Measurements from ENCODE around the gene RBMS1.
"Not testable (repeated sequence)": the region's sequence is repeated elsewhere in the genome, so short reads cannot be mapped to it uniquely, and the experiment has no call there.

The RBMS1 gene

DNA sequence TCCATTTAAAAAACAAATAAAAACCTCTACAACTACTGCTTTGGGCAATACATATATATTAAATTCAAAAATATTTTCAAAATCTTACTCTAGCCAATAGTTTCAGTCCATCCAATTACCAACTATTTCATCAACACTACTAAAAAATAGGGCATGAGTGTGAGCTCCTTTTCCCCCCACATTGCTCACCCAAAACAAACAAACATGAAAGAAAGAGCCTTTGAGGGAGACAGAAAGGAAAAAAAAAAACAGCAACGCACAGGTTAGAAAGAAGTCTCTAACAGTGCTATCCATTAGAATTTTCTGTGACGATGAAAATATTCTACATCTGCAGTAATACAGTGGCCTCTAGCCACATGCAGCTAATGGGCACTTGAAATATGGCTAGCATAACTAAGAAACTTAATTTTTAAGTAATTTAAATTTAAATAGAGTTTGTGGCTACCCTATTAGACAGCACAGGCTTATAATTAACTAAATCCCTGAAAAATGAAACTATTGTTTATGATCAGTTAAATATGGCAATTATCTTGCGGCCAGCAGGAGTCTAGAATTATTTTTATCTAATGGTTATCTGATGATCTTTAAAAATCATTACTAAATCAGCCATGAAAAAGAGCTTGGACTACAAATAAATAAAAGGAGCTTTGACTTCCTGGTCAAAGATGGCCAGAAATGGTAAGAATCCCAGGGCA, 59.2 kb downstream of the RBMS1 start:
- no peak for DNase-seq (ENCODE audit: low read depth in 2 of 2)

GRCh38 chr2:160433466-160434140, 60.0 kb downstream of the RBMS1 start:
- no peak for DNase-seq (ENCODE audit: low read depth in 2 of 2)

GRCh38 chr2:160432633-160433032, 61.0 kb downstream of the RBMS1 start:
- DNase-seq (ENCODE audit: low read depth in 2 of 2): no peak

GRCh38 chr2:160431441-160431840, 62.2 kb downstream of the RBMS1 start:
- DNase-seq (ENCODE audit: low read depth in 2 of 2): no peak

- no peak for DNase-seq (ENCODE audit: low read depth in 2 of 2)
Measured at GRCh38 chr2:160430001-160430344, 63.6 kb downstream of the RBMS1 start.

GRCh38 chr2:160429248-160430000, 64.2 kb downstream of the RBMS1 start:
- DNase-seq (ENCODE audit: low read depth in 2 of 2): no peak

DNA sequence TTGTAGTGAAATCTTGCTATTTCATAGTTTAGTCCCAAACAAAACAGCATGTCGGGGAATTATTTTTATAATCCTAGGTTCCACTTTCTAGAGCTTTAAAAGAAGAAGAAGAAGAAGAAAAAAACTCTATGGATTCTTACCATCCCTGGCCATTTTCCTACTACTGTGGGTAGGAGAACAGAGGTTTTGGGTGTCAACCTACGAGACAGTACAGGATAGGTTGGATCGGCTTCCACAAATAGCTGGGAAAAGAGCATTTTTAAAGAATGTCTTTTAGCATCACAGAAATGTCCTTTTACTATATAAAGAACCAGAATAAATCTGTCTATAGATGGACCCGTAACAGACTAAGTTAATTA, 65.2 kb downstream of the RBMS1 start:
- DNase-seq (ENCODE audit: low read depth in 2 of 2): no peak

GRCh38 chr2:160427629-160428404, 65.8 kb downstream of the RBMS1 start:
- DNase-seq (ENCODE audit: low read depth in 2 of 2): no peak

DNA sequence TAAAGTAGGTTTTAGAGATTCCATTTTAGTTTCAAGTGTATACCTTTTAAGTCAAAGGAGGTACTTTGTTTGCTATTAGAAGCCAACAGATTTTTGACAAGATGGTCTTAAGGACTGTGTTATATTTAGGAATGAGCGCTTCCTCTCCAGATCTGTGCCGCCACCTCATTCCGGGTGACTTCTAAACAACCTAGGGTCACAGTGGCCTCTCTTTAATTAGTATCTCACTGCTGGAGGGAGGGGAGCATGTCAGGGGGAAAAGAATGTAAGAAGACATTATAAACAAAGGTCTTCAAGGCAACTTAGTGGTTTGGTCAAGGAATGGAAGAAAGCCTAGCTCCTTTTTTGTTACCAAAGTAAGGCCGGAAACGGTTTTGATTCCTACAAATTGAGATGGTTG, 67.0 kb downstream of the RBMS1 start:
- DNase-seq (ENCODE audit: low read depth in 2 of 2): no peak

GRCh38 chr2:160425434-160426151, 68.0 kb downstream of the RBMS1 start:
- no peak for DNase-seq (ENCODE audit: low read depth in 2 of 2)

DNA sequence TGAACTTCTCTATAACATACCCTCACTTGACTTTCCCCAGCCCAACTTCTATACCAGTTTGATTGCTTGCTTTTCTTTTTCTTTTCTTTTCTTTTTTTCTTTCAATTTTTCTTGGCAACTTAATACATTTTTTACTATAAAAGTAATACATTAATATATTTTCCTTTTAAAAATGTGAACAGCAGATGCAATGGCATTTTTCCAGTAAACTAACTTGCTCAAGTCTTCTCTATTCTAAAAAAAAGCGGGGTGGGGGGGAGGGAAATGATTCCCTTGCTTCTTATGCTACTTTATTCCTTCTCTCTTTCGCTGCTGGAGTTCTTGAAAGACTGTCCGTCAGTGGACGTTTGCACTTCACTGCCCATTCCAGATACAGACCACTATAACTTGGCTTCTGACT, 70.5 kb downstream of the RBMS1 start:
- DNase-seq (ENCODE audit: low read depth in 2 of 2): no peak

- DNase-seq (ENCODE audit: low read depth in 2 of 2): not testable (repeated sequence)
Measured at GRCh38 chr2:160421646-160422501, 71.7 kb downstream of the RBMS1 start.

GRCh38 chr2:160420711-160421110, 72.9 kb downstream of the RBMS1 start:
- DNase-seq (ENCODE audit: low read depth in 2 of 2): no peak

DNA sequence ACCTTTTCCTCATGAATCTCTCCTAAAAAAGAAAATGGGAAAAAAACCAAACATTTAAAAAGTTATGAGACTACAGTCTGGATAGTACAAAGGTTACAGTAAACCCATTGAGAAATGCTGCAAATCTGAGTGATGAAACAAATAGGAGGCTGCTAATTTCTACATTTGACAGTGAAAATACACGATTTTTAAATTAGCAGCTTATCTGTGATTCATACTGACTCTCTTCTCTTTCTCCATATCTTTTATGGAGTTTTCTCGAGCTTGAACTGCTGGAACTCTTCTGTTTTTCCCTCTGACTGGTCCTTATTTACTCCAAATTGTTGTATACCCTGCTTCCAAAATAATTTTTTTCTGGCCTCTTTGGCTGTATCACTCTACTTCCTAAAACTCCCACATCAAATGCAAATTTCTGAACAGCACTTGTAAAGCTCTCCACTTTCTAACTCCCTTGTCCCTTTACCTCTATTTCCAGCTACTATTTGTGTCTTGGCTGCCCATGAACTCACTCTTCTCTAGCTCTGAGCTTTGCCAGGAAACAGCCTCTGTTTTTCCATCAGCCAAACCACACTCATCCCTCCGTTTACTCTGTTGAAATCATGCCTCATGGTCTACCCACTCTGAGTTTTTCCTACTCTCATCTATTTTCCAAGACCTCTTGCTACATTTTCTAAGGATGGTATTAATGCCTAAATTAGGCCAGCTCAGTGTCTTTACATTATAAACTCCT, 73.7 kb downstream of the RBMS1 start:
- no peak for DNase-seq (ENCODE audit: low read depth in 2 of 2)

DNA sequence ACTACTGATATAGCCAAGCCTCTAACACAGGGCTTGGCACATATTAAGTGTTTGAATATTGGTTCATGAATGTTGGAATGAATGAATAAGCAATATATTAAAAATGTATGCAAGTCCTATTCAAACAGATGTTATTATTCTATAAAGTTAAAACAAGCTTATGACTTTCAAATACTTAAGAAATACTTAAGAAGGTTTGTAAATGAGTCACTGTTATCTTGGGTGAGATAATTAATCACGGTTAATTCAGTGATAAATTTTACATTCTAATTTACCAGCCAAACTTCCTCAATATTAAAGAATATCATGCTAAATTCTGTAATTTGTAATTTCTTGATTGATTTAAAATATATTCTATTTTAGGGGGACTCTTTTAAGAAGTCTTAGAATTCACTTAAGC, 74.8 kb downstream of the RBMS1 start:
- no peak for DNase-seq (ENCODE audit: low read depth in 2 of 2)

GRCh38 chr2:160418398-160418765, 75.2 kb downstream of the RBMS1 start:
- no peak for DNase-seq (ENCODE audit: low read depth in 2 of 2)

DNA sequence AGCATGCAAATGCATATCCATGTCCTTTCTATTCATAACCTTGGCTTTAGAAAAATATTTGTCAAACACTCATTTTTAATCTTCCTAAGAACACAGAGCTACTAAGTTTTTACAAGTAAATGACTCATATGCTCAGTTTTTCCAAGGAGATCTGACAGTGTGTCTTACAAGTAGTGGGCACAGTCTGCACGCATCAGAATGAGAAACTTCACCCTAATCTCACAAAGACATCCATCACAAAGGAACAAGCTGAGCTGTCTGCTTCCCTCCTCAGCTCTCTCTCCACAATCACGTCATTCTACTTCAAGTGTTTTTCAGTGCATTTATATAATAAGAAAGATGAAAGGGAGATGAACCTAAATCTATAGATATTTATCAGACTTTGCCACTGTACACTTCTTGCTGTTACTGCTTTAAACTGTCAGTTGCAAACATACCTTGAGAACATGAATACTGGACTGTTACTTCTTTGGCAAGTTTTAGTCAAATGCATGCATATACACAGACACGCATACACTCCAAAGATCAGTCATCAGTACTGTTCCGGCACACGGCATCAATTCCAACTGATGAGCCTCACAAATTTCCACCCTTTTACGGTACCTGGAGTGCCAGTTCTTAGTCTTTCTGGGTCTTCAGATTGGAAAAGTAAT, 75.7 kb downstream of the RBMS1 start:
- no peak for DNase-seq (ENCODE audit: low read depth in 2 of 2)

DNA sequence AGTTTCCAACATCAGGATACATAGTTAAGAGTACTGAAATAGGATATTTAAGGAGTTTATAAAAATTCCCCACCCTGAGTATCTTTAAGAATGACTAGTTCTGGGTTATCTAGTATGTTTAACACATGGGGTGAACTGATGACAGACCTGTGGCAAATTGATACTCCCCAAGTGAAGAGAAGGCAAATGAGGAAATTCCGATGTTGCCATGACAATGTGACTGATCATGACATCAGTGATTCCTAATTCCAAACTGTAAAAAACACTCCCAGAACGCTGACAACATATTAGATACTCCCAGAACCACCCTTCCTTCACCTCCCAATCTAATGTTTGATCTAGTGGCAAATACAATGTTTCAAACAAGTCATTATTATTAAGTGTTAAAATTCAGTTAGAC, 77.6 kb downstream of the RBMS1 start:
- no peak for DNase-seq (ENCODE audit: low read depth in 2 of 2)

GRCh38 chr2:160411955-160412354, 81.7 kb downstream of the RBMS1 start:
- no peak for DNase-seq (ENCODE audit: low read depth in 2 of 2)

GRCh38 chr2:160411167-160411566, 82.4 kb downstream of the RBMS1 start:
- DNase-seq (ENCODE audit: low read depth in 2 of 2): no peak
